SKM-1 treated with dmso at 0.1 percent for 144 hours (cell line): ENCODE measurements around the gene TRAFD1.
"Not testable (repeated sequence)": the region's sequence is repeated elsewhere in the genome, so short reads cannot be mapped to it uniquely, and the experiment has no call there.

Experiments
- DNase-seq: peaks from one replicate; lab custom pipeline; 2025; ENCODE audit not compliant: unreplicated experiment; lab: John Stamatoyannopoulos, UW

TRAFD1 gene

GRCh38 chr12:112125250-112125999, at the start of gene TRAFD1:
TRAFD1 (plus strand) TSS chr12:112125560; CDS start chr12:112130523, 4,963 bp downstream.
- peak; percentile 59 for DNase-seq

- no peak for DNase-seq
These were observed 38.1 kb upstream of the TRAFD1 start for GRCh38 chr12:112087055-112087850.

GRCh38 chr12:112087851-112088250, 37.5 kb upstream of the TRAFD1 start:
- no peak for DNase-seq

- no peak for DNase-seq
These were observed 33.8 kb upstream of the TRAFD1 start for GRCh38 chr12:112091563-112091962.

GRCh38 chr12:112096070-112096469, 29.3 kb upstream of the TRAFD1 start:
- DNase-seq: no peak

- DNase-seq: no peak
These were observed 28.7 kb upstream of the TRAFD1 start for GRCh38 chr12:112096667-112097066.

GRCh38 chr12:112097641-112098040, 27.7 kb upstream of the TRAFD1 start:
- no peak for DNase-seq

- not testable (repeated sequence) for DNase-seq
These were observed 24.9 kb upstream of the TRAFD1 start for GRCh38 chr12:112100500-112100899.

GRCh38 chr12:112102127-112102526, 23.2 kb upstream of the TRAFD1 start:
- DNase-seq: no peak

- not testable (repeated sequence) for DNase-seq
These were observed 22.6 kb upstream of the TRAFD1 start for GRCh38 chr12:112102746-112103145.

- DNase-seq: no peak
These were observed 21.4 kb upstream of the TRAFD1 start for GRCh38 chr12:112103758-112104503.

GRCh38 chr12:112105891-112106290, 19.5 kb upstream of the TRAFD1 start:
- no peak for DNase-seq

GRCh38 chr12:112107306-112108201, 17.8 kb upstream of the TRAFD1 start:
- peak; percentile 26 for DNase-seq

- DNase-seq: peak; percentile 36
These were observed 16.9 kb upstream of the TRAFD1 start, which contains the start of gene NAA25 for GRCh38 chr12:112108202-112109079. NAA25 (minus strand) TSS chr12:112108783; CDS start chr12:112108773, 10 bp downstream.

- not testable (repeated sequence) for DNase-seq
These were observed 14.3 kb upstream of the TRAFD1 start for GRCh38 chr12:112110787-112111662.

- no peak for DNase-seq
These were observed 13.4 kb upstream of the TRAFD1 start for GRCh38 chr12:112111931-112112330.

GRCh38 chr12:112112409-112113133, 12.8 kb upstream of the TRAFD1 start:
- no peak for DNase-seq
